HG03064 (cell line): ENCODE measurements around the gene MYLK.
"Not testable (repeated sequence)": the region's sequence is repeated elsewhere in the genome, so short reads cannot be mapped to it uniquely, and the experiment has no call there.

Experiments
- ATAC-seq: cut with Tn5 transposase; IDR thresholded peaks from one replicate; pipeline ENCODE4 v1.9.1; 2021; ENCODE audit warnings: low read depth; ENCODE audit not compliant: unreplicated experiment

MYLK gene

DNA sequence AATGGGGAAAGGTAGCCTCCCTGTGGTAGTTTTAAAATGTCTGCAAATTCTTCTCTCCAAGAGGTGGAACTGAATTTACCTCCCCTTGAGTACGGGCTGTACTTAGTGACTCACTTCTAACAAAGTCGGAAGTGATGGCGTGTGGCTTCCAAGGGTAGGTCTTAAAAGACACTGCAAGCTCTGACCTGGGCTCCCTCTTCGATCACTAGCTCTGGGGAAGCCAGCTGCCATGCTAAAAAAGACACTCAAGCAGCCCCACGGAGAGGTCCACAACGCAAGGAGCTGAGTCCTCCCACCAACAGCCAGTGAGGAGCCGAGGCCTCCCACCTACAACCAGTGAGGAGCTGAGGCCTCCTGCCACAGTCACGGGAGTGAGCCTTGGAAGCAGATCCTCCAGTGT lies 177.3 kb downstream of the MYLK start:
- ATAC-seq = no peak

DNA sequence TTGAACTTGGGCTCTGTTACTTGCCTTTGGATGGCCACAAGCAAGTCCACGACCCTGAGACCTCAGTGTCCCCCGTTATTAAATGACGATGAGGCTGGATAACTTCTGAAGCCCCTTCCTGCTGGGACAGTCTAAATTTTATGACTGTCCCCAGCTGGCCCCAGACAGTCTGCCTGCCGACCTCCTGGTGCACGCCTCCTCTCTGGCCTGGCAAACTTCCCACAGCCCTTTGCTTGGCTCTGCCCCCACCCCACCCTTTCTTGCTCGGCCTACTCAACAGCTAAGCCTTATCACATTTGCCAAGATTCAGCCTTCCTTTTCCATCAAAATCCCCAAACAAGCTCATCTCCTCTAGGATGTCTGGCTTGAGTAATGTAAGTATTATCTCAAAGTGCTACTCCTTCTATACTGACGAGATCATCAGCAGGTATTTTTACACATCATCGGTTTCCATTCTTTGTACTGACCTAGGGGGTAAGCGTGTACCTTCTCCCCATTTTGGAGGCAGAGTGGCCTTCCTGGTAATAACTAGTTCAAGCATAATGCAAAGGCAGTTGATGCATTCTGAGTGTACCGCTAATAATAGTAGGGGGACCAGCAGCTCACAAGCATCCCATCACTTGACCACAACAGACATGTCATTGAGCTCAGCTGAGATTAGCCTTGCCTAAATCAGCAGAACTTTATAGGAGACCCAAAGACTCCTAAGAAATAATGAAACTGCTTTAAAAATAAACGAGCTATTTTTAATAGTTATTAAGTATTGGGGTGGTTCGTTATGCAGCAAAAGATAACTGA lies 178.4 kb downstream of the MYLK start:
- no peak for ATAC-seq

DNA sequence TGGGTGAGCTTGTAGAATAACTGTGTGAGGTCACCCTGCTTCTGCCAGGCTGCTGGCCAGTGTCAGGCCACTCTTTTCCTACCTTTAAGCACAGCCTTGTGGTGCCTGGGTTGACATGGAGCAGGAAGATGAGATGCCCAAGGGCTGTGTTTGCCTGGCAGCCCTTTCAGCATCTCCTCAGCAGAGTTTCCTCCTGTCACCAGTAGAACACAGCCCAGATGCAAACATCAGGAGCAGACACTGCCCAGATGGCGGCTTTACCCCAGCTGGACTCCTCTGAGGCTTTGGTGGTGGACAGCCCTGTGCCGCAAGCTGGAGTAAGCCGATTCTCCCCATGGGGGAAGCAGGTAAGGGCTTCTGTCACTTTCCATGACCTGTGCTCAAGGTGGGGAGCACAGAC lies 180.5 kb downstream of the MYLK start:
- not testable (repeated sequence) for ATAC-seq

DNA sequence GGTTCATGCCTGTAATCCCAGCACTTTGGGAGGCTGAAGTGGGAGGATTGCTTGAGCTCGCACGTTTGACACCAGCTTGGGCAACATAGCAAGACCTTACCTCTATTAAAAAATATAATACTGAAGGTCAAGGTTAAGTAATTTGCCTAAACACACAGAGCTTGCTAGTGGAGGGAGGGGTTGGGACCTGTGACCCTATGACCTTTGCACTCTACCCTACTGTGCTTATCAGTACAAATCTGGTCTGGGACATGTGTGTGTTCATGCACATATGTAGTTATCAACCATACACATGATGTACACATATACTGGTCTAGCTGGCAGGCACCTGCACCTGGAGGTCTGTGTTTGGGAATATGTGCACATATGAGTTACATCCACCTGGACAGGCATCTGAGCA lies 181.4 kb downstream of the MYLK start:
- ATAC-seq = no peak

GRCh38 chr3:123702057-123702456 lies 182.1 kb downstream of the MYLK start:
- not testable (repeated sequence) for ATAC-seq

DNA sequence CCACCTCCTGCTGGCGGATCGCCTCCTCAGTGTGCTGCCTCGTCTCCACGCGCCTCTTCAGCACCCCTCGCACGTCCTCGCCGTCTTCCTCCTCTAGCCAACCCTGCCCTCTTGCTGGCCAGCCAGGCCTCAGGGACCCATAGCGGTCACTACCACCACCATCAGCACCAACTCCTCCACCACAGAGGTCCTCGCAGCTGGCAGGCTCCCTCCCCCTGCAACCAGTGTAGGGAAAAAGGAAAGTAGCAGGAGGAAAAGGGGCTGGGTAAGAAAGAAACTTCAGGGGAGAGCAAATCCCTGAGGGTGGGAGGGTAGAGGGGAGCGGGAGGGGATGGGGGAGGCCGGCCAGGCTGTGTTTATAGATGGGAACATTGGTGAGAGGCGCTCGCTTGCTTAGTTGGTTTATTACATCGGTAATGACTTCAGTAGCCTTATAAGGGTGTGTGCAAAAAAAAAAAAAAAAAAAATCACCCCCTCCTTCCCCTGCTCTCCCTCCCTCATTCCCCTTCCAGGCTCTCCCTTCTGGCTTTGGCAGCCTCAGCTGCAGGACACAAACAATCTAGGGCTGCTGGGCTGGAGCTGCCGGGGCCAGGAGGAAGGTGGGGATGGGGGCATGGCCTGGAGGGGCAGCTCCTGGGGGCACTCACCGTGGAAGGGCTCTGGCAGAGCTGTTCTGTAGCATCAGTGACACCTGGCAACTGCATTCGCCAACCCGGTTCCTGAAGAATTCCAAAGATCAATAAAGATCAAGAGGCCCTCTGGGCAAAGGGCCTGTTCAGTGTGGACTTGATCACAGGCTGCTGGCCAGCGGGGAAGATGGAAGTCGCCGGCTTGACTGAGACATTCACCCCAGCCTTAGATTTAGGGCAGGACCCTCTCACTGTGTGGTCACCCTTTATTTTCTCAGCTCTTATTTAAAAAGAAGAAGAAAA lies 183.1 kb downstream of the MYLK start:
- no peak for ATAC-seq

GRCh38 chr3:123698813-123699212 lies 185.3 kb downstream of the MYLK start:
- no peak for ATAC-seq

- ATAC-seq = no peak
Observed at GRCh38 chr3:123696808-123697207, 187.3 kb downstream of the MYLK start.

GRCh38 chr3:123695731-123696640 lies 188.1 kb downstream of the MYLK start:
- no peak for ATAC-seq

DNA sequence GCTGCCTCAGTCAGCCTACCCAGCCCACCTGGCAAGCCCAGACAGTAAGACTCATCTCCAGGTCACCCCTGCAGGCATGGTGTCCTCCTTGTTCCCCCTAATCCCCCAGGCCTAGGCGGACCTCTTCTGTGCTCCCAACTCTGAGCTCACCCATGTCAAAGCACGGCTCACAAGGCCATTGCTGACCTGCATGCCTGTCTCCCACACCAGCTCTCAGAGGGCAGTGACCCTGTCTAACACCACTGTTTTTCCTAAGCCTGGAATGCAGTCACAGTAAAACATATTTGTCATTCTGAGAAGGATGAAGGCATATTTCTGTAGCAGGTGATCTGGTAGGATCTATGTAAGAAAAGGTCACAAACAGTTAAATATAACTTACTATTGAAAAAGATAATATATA lies 189.0 kb downstream of the MYLK start:
- ATAC-seq = no peak

- no peak for ATAC-seq
Observed at GRCh38 chr3:123694366-123695087, 189.6 kb downstream of the MYLK start.

DNA sequence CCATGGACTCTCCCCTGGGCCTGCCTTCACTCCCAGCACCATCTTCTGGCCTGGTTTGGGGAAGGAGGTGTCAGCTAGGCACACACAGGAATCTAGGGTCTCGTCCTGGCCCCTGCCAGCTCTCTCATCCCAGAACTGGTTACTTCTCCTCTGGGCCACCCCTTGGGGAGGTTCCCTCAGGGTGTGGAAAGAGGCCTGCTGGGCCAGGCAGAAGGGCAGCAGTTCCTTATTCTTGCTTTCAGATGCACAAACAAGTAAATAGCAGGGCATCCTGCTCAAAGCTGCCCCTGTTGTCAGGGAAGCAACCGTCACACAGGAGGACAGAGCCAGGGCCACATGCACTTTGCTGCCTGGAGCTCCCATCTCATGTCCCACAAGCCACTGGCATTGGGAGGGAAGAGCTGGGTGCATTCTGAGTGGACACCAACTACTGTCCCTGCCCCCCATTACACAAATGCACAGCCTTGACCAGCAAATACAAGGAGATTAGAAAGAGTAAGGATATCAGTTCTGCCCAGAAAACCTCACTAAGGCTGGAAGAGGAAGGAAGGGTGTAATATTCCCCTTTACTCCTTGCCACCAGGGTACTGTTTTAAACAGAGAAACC lies 190.4 kb downstream of the MYLK start:
- no peak for ATAC-seq

DNA sequence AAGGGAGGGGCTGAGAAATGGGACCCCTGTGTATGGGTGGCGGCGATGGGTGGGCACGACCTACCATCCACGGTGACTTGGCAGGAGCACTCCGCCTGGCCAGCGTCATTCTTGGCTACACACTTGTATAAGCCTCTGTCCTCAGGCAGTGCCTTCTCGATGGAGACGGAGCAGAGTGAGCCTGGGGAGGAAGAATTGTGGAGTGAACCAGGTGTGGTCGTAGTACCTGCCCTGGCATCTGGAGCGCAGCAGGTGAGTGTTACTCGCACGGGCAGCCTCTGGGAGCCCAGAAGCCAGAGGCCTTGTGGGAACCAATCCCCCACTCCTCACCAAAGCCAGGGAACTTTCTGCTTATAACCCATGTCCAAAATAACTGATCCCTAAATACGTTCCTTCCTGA lies 191.5 kb downstream of the MYLK start:
- ATAC-seq = no peak

DNA sequence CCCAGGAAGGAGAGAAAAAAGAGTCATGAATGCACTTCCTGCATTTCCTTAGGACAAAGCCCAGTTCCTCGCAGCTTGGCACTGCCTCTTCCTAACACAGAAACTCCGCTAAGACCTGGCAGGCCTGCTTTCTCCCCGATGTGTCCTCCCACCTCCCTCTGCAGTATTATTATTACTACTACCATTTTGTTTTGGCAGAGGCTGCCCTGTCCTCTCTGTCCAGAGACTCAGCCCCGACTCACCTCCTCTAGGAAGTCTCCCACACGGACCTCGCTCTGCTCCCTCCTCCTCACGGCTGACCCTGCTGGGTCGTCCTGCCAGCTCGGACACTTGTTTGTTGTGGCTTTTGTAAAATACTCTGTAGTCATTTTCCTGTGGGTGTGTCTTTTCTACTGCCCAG lies 192.1 kb downstream of the MYLK start:
- ATAC-seq = no peak

DNA sequence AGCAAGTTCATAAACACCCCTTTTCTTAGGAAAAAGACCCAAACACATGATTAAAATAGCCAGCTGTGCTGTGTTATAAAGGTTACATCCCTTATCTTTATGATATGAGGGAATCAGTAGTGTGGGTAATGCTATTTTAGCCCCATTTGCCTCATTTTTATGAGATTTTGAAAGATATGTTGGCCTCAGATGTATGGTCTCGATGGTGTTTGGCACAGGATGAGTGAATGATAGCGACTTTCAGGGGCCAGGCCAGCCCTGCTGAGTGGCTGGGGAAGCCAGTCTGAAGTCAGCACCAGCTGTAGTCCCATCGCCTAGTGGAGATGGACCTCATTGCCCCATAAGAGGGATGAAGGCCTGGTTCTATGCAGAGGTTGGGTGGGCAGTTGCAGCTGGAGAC lies 194.3 kb downstream of the MYLK start:
- no peak for ATAC-seq

- no peak for ATAC-seq
Observed at GRCh38 chr3:123688241-123688747, 195.8 kb downstream of the MYLK start.

- ATAC-seq = no peak
Observed at GRCh38 chr3:123687286-123687685, 196.8 kb downstream of the MYLK start.

- ATAC-seq = no peak
Observed at GRCh38 chr3:123686251-123686650, 197.9 kb downstream of the MYLK start.

GRCh38 chr3:123685780-123686179 lies 198.4 kb downstream of the MYLK start:
- no peak for ATAC-seq
